ENCODE data around the gene SLC7A9.

SLC7A9 gene

DNA sequence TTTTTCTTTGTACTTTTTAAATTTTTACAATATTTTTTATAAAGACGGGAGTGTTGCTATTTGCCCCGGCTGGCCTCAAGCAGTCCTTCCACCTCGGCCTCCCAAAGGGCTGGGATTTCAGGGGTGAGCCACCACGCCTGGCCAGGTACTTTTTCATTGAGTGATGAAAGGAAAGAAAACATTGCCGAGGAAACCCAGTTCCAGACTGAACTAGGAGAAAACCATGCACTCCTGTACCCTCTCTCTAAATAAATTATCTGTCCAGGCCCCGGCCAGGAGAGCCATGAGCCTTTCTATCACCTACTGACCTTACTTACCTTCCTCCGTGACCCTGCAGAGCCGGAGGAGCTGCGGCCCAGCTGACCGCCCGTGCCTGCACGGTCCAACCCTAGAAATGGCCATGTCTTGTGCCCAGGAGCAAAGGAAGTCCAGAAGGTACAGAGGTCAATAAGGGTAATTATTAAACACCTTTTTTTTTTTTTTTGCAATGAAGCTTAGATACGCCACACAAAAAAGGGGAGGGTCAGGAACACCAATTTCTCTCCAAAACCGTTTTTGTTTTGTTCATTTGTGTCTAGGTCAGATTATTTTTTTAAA lies at the start of gene SLC7A9:
TSS of gene SLC7A9 (minus strand) at position 399 of the 597 bp plus-strand sequence. CDS start 1,233 bp downstream, outside the sequence.
- Histone ChIP-seq H3K4me1 (ENCODE audit: control insufficient read depth in 1 of 2, insufficient read depth in 2 of 2, low read length in 2 of 2) (no peaks in the 10 kb centered on the region), H3K4me3 (ENCODE audit: low read depth in 1 of 2, low read length in 2 of 2) (no peak within 1 kb of the TSS), H3K9me3 (ENCODE audit: control insufficient read depth in 1 of 2, low read length in 2 of 2) (no peaks in the 10 kb centered on the region), H3K36me3 (ENCODE audit: control insufficient read depth in 1 of 2, insufficient read depth in 2 of 2, low read length in 2 of 2) (no peaks in the 10 kb centered on the region), H3K27me3 (ENCODE audit: low read depth, low read length) (no peaks in the 10 kb centered on the region), H3K27ac (ENCODE audit: low read length) (no peak within 1 kb of the TSS)

DNA sequence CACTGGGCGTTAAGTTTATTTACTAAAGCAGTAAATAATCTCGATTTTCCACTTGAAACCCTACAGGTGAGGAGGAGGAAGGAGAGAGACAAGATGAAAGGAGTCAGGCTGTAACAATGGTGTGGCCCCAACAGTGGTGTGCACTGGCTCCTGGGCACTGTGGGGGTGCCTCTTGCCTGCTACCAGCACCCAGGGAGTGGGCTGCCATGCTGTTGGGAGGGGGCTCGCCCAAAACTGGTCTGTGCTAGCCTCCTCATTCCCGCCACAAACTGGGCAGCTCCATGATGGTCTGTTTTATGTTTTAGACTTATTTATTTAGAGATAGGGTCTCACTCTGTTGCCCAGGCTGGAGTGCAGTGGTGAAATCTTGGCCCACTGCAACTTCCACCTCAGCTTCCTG lies 49.8 kb upstream of the SLC7A9 start:
- no peaks in the 10 kb centered on the region for H3K4me1 ChIP-seq (ENCODE audit: control insufficient read depth in 1 of 2, insufficient read depth in 2 of 2, low read length in 2 of 2)
- H3K4me3 ChIP-seq (ENCODE audit: low read depth in 1 of 2, low read length in 2 of 2): no peak overlapping the region
- no peaks in the 10 kb centered on the region for H3K27me3 ChIP-seq (ENCODE audit: low read depth, low read length)
- H3K9me3 ChIP-seq (ENCODE audit: control insufficient read depth in 1 of 2, low read length in 2 of 2): no peaks in the 10 kb centered on the region
- no peak overlapping the region for H3K27ac ChIP-seq (ENCODE audit: low read length)
- H3K36me3 ChIP-seq (ENCODE audit: control insufficient read depth in 1 of 2, insufficient read depth in 2 of 2, low read length in 2 of 2): peaks cover 27 to 58% of the 10 kb centered on the region in 2 donors

DNA sequence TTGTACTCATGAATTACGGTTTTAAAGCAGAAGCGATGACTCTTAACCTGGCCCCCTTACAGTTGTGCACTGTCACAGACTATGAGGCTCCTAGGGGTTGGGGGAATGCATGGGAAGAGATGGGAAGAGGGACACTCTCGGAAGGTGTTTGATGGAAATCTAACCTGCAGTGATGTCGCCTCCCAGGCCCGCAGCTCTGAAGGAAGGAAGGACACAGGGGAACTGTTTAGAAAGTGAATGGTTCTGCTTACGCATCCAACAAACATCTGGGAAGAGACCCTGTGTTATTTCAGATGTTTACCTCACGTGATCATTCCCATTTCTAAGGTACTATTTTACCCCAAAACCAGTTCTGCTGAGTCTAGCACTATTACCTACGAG lies 48.0 kb upstream of the SLC7A9 start:
- Histone ChIP-seq H3K9me3 (ENCODE audit: control insufficient read depth in 1 of 2, low read length in 2 of 2) (no peaks in the 10 kb centered on the region), H3K4me1 (ENCODE audit: control insufficient read depth in 1 of 2, insufficient read depth in 2 of 2, low read length in 2 of 2) (no peaks in the 10 kb centered on the region), H3K4me3 (ENCODE audit: low read depth in 1 of 2, low read length in 2 of 2) (no peak overlapping the region), H3K27ac (ENCODE audit: low read length) (no peak overlapping the region), H3K27me3 (ENCODE audit: low read depth, low read length) (no peaks in the 10 kb centered on the region), H3K36me3 (ENCODE audit: control insufficient read depth in 1 of 2, insufficient read depth in 2 of 2, low read length in 2 of 2) (peaks cover 19 to 49% of the 10 kb centered on the region in 2 donors)

DNA sequence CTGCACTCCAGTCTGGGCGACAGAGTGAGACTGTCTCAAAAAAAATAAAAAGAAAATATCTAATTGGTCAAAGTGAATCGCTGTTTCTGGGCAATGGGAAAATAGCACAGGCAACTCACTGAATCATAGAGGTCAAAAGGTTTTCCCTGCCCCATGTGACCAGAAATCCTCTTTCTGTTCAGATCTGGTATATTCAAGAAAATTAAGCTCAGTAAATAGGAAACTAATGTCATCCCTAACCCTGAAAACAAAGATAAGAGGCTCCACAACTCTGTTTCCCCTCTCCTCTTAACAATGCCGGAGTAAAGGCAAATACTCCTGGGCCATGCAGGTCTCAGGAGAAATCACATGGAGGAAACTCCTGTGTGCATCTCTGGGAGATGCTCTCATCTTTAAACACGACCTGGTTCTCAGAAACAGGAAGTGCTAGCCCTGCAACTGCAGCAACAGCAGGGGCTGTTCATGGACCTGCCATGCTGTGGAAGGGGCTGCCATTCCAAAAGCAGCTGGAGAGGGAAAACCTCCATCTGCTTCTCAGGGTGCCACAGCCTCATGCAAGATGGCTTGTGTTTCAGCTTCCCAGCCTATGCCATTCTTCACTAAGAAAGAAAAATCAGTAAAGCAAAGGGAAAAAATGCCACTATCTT lies 47.5 kb upstream of the SLC7A9 start:
- Histone ChIP-seq H3K36me3 (ENCODE audit: control insufficient read depth in 1 of 2, insufficient read depth in 2 of 2, low read length in 2 of 2) (peaks cover 19 to 45% of the 10 kb centered on the region in 2 donors), H3K9me3 (ENCODE audit: control insufficient read depth in 1 of 2, low read length in 2 of 2) (no peaks in the 10 kb centered on the region), H3K4me3 (ENCODE audit: low read depth in 1 of 2, low read length in 2 of 2) (no peak overlapping the region), H3K27me3 (ENCODE audit: low read depth, low read length) (no peaks in the 10 kb centered on the region), H3K27ac (ENCODE audit: low read length) (no peak overlapping the region), H3K4me1 (ENCODE audit: control insufficient read depth in 1 of 2, insufficient read depth in 2 of 2, low read length in 2 of 2) (no peaks in the 10 kb centered on the region)

DNA sequence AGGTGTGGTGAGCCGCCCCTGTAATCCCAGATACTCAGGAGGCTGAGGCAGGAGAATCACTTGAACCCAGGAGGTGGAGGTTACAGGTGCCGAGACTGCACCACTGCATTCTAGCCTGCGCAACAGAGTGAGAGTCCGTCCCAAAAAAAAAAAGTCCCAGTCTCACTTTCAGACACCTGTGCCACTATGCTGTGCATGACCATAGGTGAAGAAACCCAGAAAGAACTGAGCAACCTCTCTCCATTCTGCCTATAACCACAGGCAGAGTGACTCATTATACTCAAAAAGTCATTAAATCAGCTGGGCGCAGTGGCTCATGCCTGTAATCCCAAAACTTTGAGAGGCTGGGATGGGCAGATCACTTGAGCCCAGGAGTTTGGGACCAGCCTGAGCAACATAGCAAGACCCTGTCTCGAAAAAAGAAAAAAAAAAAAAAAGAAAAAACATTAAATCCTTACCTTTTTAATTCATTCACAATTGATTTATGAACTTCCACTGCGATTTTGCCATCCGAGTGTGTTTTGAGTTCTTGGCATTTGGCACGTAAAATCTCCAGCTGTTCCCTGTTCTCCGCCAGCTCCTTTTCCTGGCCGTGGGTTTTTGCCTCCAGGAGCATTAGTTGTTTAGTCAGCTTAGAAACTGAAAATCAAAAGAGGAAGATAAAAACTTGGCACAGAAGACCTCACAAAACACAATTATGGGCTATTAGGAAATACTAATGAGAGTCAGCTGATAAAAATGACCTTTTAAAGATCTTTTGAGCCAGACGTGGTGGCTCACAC lies 45.5 kb upstream of the SLC7A9 start:
- H3K4me3 ChIP-seq (ENCODE audit: low read depth in 1 of 2, low read length in 2 of 2): no peak overlapping the region
- H3K9me3 ChIP-seq (ENCODE audit: control insufficient read depth in 1 of 2, low read length in 2 of 2): no peaks in the 10 kb centered on the region
- no peaks in the 10 kb centered on the region for H3K4me1 ChIP-seq (ENCODE audit: control insufficient read depth in 1 of 2, insufficient read depth in 2 of 2, low read length in 2 of 2)
- H3K27ac ChIP-seq (ENCODE audit: low read length): no peak overlapping the region
- peaks cover 21 to 43% of the 10 kb centered on the region in 2 donors for H3K36me3 ChIP-seq (ENCODE audit: control insufficient read depth in 1 of 2, insufficient read depth in 2 of 2, low read length in 2 of 2)
- no peaks in the 10 kb centered on the region for H3K27me3 ChIP-seq (ENCODE audit: low read depth, low read length)

DNA sequence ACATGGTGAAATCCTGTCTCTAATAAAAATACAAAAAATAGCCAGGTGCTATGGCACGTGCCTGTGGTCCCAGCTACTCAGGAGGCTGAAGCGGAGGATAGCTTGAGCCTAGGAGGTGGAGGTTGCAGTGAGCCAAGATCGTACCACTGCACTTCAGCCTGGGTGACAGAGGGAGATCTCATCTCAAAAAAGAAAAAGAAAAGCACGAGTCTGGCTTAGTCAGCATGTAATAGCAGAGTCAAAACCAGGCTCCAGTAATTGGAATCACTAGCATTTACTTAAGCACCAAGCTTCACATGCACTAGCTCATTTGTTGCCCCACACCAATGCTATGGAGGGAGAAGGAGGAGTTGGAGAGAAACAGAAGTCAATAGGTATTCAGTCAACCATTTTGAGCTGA lies 41.9 kb upstream of the SLC7A9 start:
- H3K4me1 ChIP-seq (ENCODE audit: control insufficient read depth in 1 of 2, insufficient read depth in 2 of 2, low read length in 2 of 2): no peaks in the 10 kb centered on the region
- no peak overlapping the region for H3K27ac ChIP-seq (ENCODE audit: low read length)
- peaks cover 5 to 57% of the 10 kb centered on the region in 2 donors for H3K36me3 ChIP-seq (ENCODE audit: control insufficient read depth in 1 of 2, insufficient read depth in 2 of 2, low read length in 2 of 2)
- H3K27me3 ChIP-seq (ENCODE audit: low read depth, low read length): no peaks in the 10 kb centered on the region
- no peak overlapping the region for H3K4me3 ChIP-seq (ENCODE audit: low read depth in 1 of 2, low read length in 2 of 2)
- no peaks in the 10 kb centered on the region for H3K9me3 ChIP-seq (ENCODE audit: control insufficient read depth in 1 of 2, low read length in 2 of 2)

DNA sequence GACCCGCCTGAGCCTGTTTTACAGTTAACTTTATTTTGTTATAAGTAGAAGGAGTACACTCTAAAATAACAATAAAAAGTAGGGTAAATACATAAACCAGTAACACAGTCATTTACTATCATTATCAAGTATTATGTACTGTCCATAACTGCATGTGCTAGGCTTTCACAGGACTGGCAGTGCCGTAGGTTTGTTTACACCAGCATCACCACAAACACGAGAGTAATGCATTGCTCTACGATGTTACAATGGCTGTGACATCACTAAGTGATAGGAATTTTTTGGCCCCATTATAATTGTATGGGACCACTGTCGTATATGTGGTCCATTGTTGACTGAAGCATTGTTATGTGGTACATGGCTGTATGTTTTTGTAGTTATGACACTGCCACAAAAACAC lies 41.3 kb upstream of the SLC7A9 start:
- H3K9me3 ChIP-seq (ENCODE audit: control insufficient read depth in 1 of 2, low read length in 2 of 2): peaks cover 0 to under 1% of the 10 kb centered on the region in 2 donors
- no peak overlapping the region for H3K4me3 ChIP-seq (ENCODE audit: low read depth in 1 of 2, low read length in 2 of 2)
- H3K27me3 ChIP-seq (ENCODE audit: low read depth, low read length): no peaks in the 10 kb centered on the region
- peaks cover 5 to 53% of the 10 kb centered on the region in 2 donors for H3K36me3 ChIP-seq (ENCODE audit: control insufficient read depth in 1 of 2, insufficient read depth in 2 of 2, low read length in 2 of 2)
- H3K27ac ChIP-seq (ENCODE audit: low read length): no peak overlapping the region
- H3K4me1 ChIP-seq (ENCODE audit: control insufficient read depth in 1 of 2, insufficient read depth in 2 of 2, low read length in 2 of 2): no peaks in the 10 kb centered on the region

DNA sequence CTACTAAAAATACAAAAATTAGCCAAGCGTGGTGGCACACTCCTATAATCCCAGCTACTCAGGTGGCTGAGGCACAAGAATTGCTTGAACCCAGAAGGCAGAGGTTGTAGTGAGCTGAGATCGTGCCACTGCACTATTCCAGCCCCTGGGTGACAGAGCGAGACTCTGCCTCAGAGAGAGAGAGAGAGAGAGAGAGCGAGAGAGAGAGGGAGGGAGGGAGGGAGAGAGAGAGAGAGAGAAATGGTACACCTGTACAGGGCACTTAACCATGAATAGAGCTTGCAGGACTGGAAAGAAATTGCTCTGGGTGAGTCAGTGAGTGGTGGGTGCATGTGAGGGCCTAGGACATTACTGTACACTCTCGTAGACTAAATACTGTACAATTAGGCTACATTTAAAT lies 40.5 kb upstream of the SLC7A9 start:
- Histone ChIP-seq H3K4me1 (ENCODE audit: control insufficient read depth in 1 of 2, insufficient read depth in 2 of 2, low read length in 2 of 2) (no peaks in the 10 kb centered on the region), H3K9me3 (ENCODE audit: control insufficient read depth in 1 of 2, low read length in 2 of 2) (peaks cover 0 to 5% of the 10 kb centered on the region in 2 donors), H3K36me3 (ENCODE audit: control insufficient read depth in 1 of 2, insufficient read depth in 2 of 2, low read length in 2 of 2) (peaks cover 5 to 52% of the 10 kb centered on the region in 2 donors), H3K27me3 (ENCODE audit: low read depth, low read length) (no peaks in the 10 kb centered on the region), H3K4me3 (ENCODE audit: low read depth in 1 of 2, low read length in 2 of 2) (no peak overlapping the region), H3K27ac (ENCODE audit: low read length) (no peak overlapping the region)

DNA sequence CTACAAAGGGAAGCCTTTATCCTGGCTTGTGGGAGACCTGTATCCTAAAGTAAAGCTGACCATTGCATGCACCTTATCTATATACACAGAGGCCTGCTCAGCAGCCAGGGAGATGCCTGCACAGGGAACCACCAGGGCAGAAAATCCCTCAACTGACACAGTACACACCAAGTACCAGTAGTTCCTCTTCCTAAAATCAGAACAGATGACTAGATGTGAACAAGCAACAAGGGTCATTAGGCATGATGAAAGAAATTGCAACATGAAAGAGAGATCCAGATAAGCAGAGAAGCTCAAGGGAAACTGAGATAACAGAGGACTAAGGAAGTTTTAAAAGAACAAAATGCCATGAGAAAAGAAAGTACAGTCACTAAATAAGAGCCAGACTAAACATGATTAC lies 39.7 kb upstream of the SLC7A9 start:
- Histone ChIP-seq H3K9me3 (ENCODE audit: control insufficient read depth in 1 of 2, low read length in 2 of 2) (peaks cover 0 to 5% of the 10 kb centered on the region in 2 donors), H3K36me3 (ENCODE audit: control insufficient read depth in 1 of 2, insufficient read depth in 2 of 2, low read length in 2 of 2) (peaks cover 5 to 46% of the 10 kb centered on the region in 2 donors), H3K4me1 (ENCODE audit: control insufficient read depth in 1 of 2, insufficient read depth in 2 of 2, low read length in 2 of 2) (no peaks in the 10 kb centered on the region)

DNA sequence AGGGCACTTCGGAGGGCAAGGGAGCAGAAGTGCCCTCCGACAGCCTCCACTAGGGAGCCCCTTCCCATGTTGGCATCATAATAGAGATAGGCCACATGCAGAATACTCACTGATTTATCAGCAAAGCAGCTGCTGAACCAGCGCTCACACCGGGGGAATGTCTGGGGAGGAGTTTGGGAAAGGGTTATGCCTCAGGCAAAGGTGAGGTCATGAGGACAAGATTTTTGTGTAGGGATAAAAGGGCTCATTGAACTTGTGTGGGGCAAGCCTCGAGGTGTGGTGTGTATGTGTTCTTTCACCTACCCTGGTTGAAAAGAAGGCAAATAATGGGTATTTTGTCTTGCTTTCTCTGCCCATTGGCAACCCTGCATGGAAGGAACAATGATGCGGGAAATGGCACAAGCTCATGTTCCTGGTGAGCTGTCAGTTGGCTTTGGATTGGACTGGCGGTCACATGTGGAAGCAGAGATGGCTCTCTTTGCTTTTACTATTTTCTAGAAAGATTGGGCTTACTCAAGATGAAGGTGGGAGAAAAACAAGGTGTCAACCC lies 39.1 kb upstream of the SLC7A9 start:
- H3K4me1 ChIP-seq (ENCODE audit: control insufficient read depth in 1 of 2, insufficient read depth in 2 of 2, low read length in 2 of 2): no peaks in the 10 kb centered on the region
- H3K27me3 ChIP-seq (ENCODE audit: low read depth, low read length): no peaks in the 10 kb centered on the region
- peaks cover 5 to 48% of the 10 kb centered on the region in 2 donors for H3K36me3 ChIP-seq (ENCODE audit: control insufficient read depth in 1 of 2, insufficient read depth in 2 of 2, low read length in 2 of 2)
- no peak overlapping the region for H3K27ac ChIP-seq (ENCODE audit: low read length)
- H3K9me3 ChIP-seq (ENCODE audit: control insufficient read depth in 1 of 2, low read length in 2 of 2): peaks cover 0 to 5% of the 10 kb centered on the region in 2 donors
- no peak overlapping the region for H3K4me3 ChIP-seq (ENCODE audit: low read depth in 1 of 2, low read length in 2 of 2)

More for the DNA sequence above, 39.7 kb upstream of the SLC7A9 start:
- Histone ChIP-seq H3K27me3 (ENCODE audit: low read depth, low read length) (no peaks in the 10 kb centered on the region), H3K27ac (ENCODE audit: low read length) (no peak overlapping the region), H3K4me3 (ENCODE audit: low read depth in 1 of 2, low read length in 2 of 2) (no peak overlapping the region)

DNA sequence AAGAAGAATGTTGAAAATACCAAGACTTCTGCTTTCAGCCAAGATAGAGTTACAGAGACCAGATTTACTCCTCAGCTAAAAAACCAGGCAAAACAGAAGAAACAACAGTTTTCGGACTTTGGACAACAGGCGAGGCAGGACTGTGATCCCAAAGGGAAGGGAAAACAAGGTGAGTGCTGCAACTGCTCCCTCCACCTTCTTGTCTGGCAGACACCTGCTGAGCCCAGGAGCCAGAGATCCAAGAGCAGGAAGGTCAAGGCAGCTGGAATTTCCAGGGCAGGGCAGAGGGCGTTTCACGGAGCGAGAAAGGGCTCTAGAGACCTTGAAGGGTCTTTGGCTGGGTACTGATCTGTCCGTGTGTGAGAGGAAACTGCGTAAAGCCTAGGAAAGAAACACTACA lies 32.9 kb upstream of the SLC7A9 start:
- no peak overlapping the region for H3K4me3 ChIP-seq (ENCODE audit: low read depth in 1 of 2, low read length in 2 of 2)
- no peaks in the 10 kb centered on the region for H3K4me1 ChIP-seq (ENCODE audit: control insufficient read depth in 1 of 2, insufficient read depth in 2 of 2, low read length in 2 of 2)
- H3K27ac ChIP-seq (ENCODE audit: low read length): peak overlapping the region; percentile 23
- peaks cover 7 to 46% of the 10 kb centered on the region in 2 donors for H3K36me3 ChIP-seq (ENCODE audit: control insufficient read depth in 1 of 2, insufficient read depth in 2 of 2, low read length in 2 of 2)
- peaks cover 0 to 5% of the 10 kb centered on the region in 2 donors for H3K9me3 ChIP-seq (ENCODE audit: control insufficient read depth in 1 of 2, low read length in 2 of 2)
- no peaks in the 10 kb centered on the region for H3K27me3 ChIP-seq (ENCODE audit: low read depth, low read length)
